Esophagus squamous epithelium (tissue), 4 donors: ENCODE results near the gene NLK.

Source experiments
- CTCF ChIP-seq, 6 experiments: fragments of 450-650 bp in 4 of 6; fragments of 200-600 bp in 2 of 6; sonication (generic) in 2 of 6; IDR thresholded peaks; one replicate each; pipeline ENCODE4 v1.5.1; 2016 to 2019; ENCODE audit warnings: antibody characterized with exemption in 6 of 6, mild to moderate bottlenecking in 4 of 6, moderate library complexity in 4 of 6
- POLR2A ChIP-seq, 4 donors: fragments of 450-650 bp; IDR thresholded peaks; one replicate each; pipeline ENCODE4 v1.6.1; 2017; ENCODE audit warnings: antibody characterized with exemption in 4 of 4, mild to moderate bottlenecking in 4 of 4, moderate library complexity in 3 of 4

- TF ChIP-seq CTCF (IDR thresholded peaks at IDR 0.05) (no peak), POLR2A (IDR thresholded peaks at IDR 0.05) (no peak)
Observed at GRCh38 chr17:28225867-28226266, 183.4 kb downstream of the NLK start.
